NCI-H128 (cell line): ENCODE measurements around the gene OGFOD3.
A peak's percentile ranks its signal among the peaks of the same experiment; 100 is the strongest.
"Not testable (repeated sequence)": the region's sequence is repeated elsewhere in the genome, so short reads cannot be mapped to it uniquely, and the experiment has no call there.

Experiments
- DNase-seq: peaks from one replicate; lab custom pipeline; 2025; ENCODE audit not compliant: unreplicated experiment; lab: John Stamatoyannopoulos, UW

The OGFOD3 gene

GRCh38 chr17:82434216-82434565 lies 15.8 kb upstream of the OGFOD3 start:
- DNase-seq: no peak

GRCh38 chr17:82433560-82434215 lies 15.3 kb upstream of the OGFOD3 start:
- no peak for DNase-seq

- no peak for DNase-seq
Measured at GRCh38 chr17:82432017-82432416, 13.6 kb upstream of the OGFOD3 start.

GRCh38 chr17:82429824-82430223 lies 11.4 kb upstream of the OGFOD3 start:
- DNase-seq: no peak

GRCh38 chr17:82428546-82428945 lies 10.2 kb upstream of the OGFOD3 start:
- DNase-seq: no peak

GRCh38 chr17:82424863-82425159 lies 6.4 kb upstream of the OGFOD3 start:
- no peak for DNase-seq

GRCh38 chr17:82424001-82424862 lies 5.8 kb upstream of the OGFOD3 start:
- DNase-seq: no peak

- no peak for DNase-seq
Measured at GRCh38 chr17:82419540-82419939, 1.2 kb upstream of the OGFOD3 start.

- no peak for DNase-seq
Measured at GRCh38 chr17:82416771-82417170, 1.6 kb downstream of the OGFOD3 start.

GRCh38 chr17:82416264-82416663 lies 2.1 kb downstream of the OGFOD3 start:
- DNase-seq: no peak

- no peak for DNase-seq
Measured at GRCh38 chr17:82415786-82416185, 2.6 kb downstream of the OGFOD3 start.

GRCh38 chr17:82415336-82415735 lies 3.0 kb downstream of the OGFOD3 start:
- no peak for DNase-seq

- DNase-seq: no peak
Measured at GRCh38 chr17:82414548-82415281, 3.7 kb downstream of the OGFOD3 start.

- peak; percentile 26 for DNase-seq
Measured at GRCh38 chr17:82412535-82413520, 5.6 kb downstream of the OGFOD3 start.

GRCh38 chr17:82412081-82412480 lies 6.3 kb downstream of the OGFOD3 start:
- not testable (repeated sequence) for DNase-seq

- no peak for DNase-seq
Measured at GRCh38 chr17:82411396-82412053, 6.9 kb downstream of the OGFOD3 start.

GRCh38 chr17:82410014-82410716 lies 8.2 kb downstream of the OGFOD3 start:
- DNase-seq: no peak

- no peak for DNase-seq
Measured at GRCh38 chr17:82408938-82409318, 9.5 kb downstream of the OGFOD3 start.

GRCh38 chr17:82408288-82408937 lies 10.0 kb downstream of the OGFOD3 start:
- no peak for DNase-seq
